GM21360 (cell line): Measurements from ENCODE around the gene HOXC10.

Experiments used
- ATAC-seq: cut with Tn5 transposase; IDR thresholded peaks from one replicate; pipeline ENCODE4 v1.9.1; 2021; ENCODE audit warnings: mild to moderate bottlenecking, moderate library complexity; ENCODE audit not compliant: unreplicated experiment

HOXC10 gene

GRCh38 chr12:53963434-53964314 lies 21.3 kb upstream of the HOXC10 start:
- ATAC-seq: no peak

- no peak for ATAC-seq
Observed at GRCh38 chr12:53964315-53964713, 20.6 kb upstream of the HOXC10 start.

DNA sequence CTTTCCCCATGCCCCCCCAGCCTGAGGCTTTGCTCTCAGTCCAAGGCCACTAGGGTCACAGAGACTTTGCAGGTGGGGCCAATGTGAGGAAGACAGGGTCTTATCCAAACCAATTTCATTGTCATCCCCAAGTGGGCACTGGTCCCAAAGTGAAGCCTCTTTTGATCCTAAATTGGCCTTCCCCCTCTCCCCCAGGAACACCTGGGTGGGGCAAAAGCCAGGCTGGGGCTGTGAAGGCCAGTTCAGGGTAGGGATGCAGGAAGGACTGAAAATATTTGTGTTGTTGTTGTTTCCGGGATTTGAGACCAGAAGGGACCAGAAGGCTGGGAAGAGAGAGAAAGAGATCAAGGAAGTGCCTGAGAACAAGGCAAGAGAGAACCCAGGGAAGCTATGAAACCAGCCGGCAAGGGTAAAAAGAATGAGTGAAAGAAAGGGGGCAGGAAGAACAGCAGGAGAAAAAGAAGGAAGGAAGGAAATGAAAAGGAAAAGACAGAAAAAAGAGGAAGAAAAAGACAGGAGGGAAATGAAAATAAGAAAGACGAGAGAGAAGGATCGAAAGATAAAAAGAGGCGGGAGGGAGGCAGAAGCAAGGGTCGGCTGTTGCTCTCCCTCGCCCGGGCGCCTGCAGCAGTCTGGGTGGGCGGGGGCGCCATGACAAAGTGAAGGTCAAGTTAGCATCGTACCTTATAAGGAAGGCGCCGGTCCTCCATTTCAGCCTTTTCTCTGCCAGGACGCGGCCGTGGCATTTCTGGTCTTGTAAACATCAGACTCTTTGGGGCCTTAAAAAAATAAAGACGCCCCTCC lies 19.5 kb upstream of the HOXC10 start:
- ATAC-seq: no peak

- ATAC-seq: no peak
Observed at GRCh38 chr12:53966085-53966384, 18.9 kb upstream of the HOXC10 start.

GRCh38 chr12:53966385-53967133 lies 18.4 kb upstream of the HOXC10 start:
- ATAC-seq: no peak

DNA sequence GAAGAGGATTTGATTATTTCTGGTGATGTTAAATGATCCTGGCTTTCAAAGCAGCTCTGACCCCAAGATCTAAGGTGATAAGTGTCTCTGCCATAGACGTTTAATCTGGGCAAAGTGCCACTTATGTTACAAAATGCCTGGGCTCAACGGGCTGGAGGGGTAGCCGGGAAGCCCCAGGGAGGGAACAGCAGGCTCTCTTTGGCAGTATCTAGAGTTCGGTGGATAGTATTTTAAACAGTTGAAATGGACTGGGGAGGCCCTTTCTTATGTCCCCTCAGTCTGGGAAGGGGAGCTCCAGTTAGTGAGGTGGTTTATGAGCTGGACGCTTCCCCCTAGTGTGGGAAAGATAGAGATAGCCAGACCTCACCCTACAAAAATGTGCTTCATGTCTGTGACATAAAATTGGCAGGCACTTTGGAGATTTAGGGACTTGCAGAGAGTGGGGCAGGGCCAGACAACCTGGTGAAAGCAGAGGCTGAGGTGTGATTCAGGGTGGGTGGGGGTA lies 17.5 kb upstream of the HOXC10 start:
- ATAC-seq: no peak

DNA sequence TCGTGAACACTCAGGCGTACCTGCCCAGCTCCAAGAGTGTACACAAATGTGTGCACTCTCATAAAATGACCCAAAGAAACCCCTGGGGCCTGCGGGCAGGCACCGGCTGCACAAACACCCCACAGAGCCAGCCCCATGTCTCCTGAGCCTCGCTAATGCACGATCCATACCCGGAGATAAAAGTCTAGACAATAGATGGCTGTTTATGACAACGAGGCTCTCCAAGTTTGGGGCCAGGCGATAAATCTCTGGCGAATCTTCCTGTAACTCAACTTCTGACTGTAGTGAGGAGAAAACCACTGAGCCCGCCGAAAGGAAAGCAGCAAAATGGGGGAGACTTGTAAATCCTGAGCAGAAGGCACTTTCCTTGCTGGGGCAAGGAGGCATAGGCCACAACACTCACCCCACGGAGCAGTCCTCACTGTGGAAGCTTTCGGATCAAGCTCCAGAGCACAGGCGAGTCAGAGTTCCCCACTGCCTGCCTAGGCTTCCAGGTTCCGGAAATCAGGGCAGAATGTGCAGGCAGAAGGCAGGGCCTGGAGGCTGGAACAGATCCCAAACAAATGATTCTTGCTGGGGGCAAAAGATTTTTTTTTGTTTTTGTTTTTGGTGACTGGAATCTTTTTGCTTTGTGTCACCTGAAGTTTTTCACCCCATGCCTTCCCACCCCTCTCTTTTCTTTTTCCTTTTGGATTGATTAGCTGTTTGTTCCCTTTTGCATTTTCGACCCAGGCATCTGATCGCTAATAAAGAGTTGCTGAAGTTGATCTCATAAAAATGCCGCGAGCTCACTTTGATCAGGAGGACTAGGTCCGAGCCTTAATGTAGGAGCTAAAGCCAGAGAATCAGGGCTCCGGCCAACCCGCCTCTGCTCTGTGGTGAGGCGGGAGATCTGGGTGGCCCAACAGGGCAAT lies 16.5 kb upstream of the HOXC10 start:
- ATAC-seq: no peak

- no peak for ATAC-seq
Observed at GRCh38 chr12:53969588-53970259, 15.2 kb upstream of the HOXC10 start.

- ATAC-seq: no peak
Observed at GRCh38 chr12:53970451-53970850, 14.5 kb upstream of the HOXC10 start.

- no peak for ATAC-seq
Observed at GRCh38 chr12:53971129-53971528, 13.8 kb upstream of the HOXC10 start.

- ATAC-seq: no peak
Observed at GRCh38 chr12:53971686-53972085, 13.3 kb upstream of the HOXC10 start.

DNA sequence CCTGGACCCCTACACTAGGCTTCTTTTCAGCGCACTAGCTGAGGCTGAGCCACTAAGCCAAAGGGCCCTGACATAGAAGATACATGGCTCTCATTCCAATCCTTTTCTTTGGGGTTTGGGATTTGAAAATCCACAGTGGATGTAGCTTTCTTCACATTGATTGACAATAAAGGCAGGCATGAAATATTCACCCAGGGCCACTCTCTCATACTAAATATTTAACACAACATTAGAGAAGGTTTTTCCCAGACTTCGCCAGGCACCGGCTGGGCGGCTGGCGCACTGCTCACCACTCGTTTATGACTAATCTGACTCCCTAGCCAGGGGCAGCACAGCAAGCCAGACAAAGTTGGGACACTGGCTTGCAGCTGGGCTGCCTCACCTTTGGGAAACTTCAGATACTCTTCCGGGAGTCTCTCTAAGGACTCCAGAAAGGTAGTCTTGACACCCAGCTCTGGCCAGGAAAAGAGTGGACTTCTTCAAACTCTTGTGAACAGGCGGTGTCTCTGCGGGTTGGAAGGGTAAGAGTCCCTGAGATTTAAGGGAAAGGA lies 12.7 kb upstream of the HOXC10 start:
- ATAC-seq: no peak

DNA sequence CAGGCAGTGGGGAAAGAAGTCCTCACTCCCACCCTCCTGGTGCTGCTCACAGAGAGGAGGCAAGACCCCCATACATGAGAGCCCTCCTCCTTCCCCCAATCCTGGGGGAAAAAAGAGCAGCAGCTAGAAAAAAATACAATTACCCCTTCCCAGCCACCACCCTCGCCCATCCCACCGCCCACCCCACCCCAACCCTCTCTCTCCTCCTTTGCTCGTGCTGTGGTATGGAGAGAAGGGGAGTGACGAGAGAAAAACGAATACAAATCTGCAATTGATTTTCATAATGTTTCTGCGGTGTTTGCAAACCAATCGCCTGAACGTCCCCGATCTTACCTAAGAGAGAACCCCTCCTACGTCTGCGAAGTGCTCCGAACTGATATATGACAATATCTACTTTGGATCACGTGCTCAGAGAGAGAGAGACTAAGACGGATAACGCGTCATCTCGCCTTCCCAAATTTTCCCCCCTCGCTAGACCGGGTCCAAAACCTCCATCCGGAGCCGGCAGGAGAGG lies 12.2 kb upstream of the HOXC10 start, which contains the start of gene HOXC11:
TSS of gene HOXC11 (plus strand) at position 405 of the 514 bp plus-strand sequence. CDS start 116 bp downstream, outside the sequence.
- ATAC-seq: no peak

DNA sequence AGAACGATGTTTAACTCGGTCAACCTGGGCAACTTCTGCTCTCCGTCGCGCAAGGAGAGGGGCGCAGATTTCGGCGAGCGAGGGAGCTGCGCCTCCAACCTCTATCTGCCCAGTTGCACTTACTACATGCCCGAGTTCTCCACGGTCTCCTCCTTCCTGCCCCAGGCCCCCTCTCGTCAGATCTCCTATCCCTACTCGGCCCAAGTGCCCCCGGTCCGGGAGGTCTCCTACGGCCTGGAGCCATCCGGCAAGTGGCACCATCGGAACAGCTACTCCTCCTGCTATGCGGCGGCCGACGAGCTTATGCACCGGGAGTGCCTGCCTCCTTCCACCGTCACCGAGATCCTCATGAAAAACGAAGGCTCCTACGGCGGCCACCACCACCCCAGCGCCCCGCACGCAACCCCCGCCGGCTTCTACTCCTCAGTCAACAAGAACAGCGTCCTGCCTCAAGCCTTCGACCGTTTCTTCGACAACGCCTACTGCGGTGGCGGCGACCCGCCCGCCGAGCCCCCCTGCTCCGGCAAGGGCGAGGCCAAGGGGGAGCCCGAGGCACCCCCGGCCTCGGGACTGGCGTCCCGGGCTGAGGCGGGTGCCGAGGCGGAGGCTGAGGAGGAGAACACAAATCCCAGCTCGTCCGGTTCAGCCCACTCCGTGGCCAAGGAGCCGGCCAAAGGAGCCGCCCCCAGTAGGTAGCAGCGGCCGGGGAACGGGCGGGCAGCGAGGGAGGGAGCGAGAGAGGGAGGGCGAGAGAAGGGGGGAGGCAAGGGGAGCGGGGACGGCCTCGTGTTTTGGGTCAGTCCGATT lies 11.5 kb upstream of the HOXC10 start:
- no peak for ATAC-seq

DNA sequence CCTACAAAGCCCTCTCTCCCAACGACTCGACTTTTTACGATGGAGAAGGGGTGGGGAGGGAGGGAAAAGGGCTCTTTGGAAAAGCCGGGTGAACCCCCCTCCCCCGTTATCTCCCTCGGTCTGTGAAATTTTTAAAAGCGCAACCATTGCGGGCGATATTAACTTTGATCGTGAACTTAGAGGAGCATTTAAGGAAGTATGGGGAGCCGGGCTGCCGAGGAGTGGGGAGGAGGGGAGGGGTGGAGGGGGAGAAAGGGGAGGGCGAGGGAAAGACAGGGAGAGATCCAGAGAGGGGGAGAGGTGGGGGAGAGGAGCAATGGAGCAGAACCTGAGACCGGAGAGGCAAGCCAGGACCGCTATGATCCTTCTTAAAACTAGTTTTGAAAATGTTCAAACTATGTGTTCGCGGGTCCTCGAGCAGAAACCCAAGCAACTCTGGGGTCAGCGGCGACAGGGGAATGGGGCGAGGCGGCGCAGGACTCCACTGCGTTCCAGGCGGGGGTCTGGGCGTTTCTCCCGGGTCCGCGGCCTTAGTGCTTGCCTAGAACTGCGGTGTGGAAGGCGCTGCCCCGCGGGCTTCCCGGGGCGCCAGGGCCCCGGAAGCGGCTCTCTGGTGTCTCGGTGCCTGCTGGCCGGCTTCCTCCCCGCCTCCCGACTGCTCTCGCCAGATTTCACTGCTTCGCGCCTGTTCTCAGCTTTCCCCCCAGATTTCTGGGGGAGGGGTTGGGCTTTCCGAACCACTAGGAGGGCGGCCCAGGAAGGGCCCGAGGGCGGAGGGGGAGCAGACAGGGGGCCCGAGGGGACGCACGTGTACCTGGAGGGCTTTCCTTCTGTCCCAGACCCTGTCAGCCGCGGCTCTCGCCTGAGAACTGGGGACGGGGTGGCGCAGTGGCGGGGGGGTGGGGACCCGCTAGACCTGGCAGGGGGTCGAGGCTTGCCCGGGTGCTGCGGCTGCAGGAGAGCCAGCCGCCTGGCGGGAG lies 10.6 kb upstream of the HOXC10 start, which contains the start of gene HOTAIR:
TSS of gene HOTAIR (minus strand) at position 871 of the 980 bp plus-strand sequence.
- no peak for ATAC-seq

DNA sequence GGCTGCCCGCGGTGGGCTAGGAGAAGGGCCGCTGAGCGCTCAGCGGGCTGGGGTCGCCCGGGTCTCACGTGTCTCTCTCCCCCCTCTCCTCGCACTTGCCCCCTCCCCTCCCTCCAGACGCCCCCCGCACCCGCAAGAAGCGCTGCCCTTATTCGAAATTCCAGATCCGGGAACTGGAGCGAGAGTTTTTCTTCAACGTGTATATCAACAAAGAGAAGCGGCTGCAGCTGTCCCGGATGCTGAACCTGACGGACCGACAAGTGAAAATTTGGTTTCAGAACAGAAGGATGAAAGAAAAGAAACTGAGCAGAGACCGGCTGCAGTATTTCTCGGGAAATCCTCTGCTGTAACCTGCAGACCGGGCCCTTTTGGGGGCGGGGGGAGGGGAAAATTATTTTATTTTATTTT lies 9.9 kb upstream of the HOXC10 start:
- no peak for ATAC-seq
